Neutrophil (primary cell): ENCODE data around the gene GPR39.
"Not testable (repeated sequence)": the region's sequence is repeated elsewhere in the genome, so short reads cannot be mapped to it uniquely, and the experiment has no call there.

Experiments
- H3K27ac ChIP-seq: fragments of 200-600 bp; sonication (generic); 2 replicates; pipeline ENCODE4 v1.5.1; 2016; ENCODE audit warnings: mild to moderate bottlenecking, moderate library complexity
- H3K27me3 ChIP-seq: fragments of 200-600 bp; sonication (generic); 2 replicates; pipeline ENCODE4 v1.6.0; 2016; ENCODE audit warnings: mild to moderate bottlenecking
- H3K36me3 ChIP-seq: fragments of 200-600 bp; sonication (generic); 2 replicates; pipeline ENCODE4 v1.5.1; 2017
- H3K4me1 ChIP-seq, 2 experiments: fragments of 200-600 bp in 1 of 2; sonication (generic) in 1 of 2; 1 replicate in 1 of 2; 2 replicates in 1 of 2; pipeline versions ENCODE4 v1.5.1 to v1.6.1; 2013 to 2016; ENCODE audit warnings: low read depth in 1 of 2, low read length in 1 of 2, mild to moderate bottlenecking in 1 of 2, moderate library complexity in 1 of 2; ENCODE audit not compliant: control insufficient read depth in 1 of 2, insufficient read depth in 1 of 2
- H3K4me3 ChIP-seq, 2 experiments: fragments of 200-600 bp in 1 of 2; sonication (generic) in 1 of 2; 1 replicate in 1 of 2; 2 replicates in 1 of 2; pipeline ENCODE4 v1.5.1; 2013 to 2016; ENCODE audit warnings: low read depth in 1 of 2, low read length in 1 of 2, mild to moderate bottlenecking in 1 of 2, moderate library complexity in 1 of 2
- H3K9me3 ChIP-seq: fragments of 200-600 bp; sonication (generic); 2 replicates; pipeline ENCODE4 v1.5.1; 2016
- TF ChIP-seq, protein P1 (sequence below): fragments of 200-600 bp; sonication (generic); IDR thresholded peaks from 2 replicates; pipeline ENCODE4 v1.5.1; 2016; ENCODE audit warnings: antibody characterized with exemption

GPR39 gene

DNA sequence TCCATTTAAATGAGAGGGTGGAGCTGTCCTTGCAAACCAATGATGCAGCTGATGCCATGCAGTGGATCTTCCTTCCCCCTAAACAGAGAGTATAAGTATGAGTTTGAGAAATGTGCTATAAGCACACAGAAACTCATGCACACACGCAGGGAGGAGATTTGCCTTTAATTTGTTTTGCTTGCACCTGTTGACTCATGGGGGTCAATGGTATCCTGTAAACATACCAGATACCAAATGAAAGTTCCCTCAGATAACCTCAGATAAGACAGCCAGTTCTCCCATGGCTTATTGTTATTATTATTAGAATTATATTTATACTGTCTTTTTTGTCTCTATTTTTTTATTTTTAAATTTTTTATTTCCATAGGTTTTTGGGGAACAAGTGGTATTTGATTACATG is 29.5 kb upstream of the GPR39 start:
- H3K4me3 ChIP-seq = no peak overlapping the region
- H3K36me3 ChIP-seq = no peaks in the 10 kb centered on the region
- H3K27ac ChIP-seq = no peak overlapping the region
- TF ChIP-seq, protein P1, sequence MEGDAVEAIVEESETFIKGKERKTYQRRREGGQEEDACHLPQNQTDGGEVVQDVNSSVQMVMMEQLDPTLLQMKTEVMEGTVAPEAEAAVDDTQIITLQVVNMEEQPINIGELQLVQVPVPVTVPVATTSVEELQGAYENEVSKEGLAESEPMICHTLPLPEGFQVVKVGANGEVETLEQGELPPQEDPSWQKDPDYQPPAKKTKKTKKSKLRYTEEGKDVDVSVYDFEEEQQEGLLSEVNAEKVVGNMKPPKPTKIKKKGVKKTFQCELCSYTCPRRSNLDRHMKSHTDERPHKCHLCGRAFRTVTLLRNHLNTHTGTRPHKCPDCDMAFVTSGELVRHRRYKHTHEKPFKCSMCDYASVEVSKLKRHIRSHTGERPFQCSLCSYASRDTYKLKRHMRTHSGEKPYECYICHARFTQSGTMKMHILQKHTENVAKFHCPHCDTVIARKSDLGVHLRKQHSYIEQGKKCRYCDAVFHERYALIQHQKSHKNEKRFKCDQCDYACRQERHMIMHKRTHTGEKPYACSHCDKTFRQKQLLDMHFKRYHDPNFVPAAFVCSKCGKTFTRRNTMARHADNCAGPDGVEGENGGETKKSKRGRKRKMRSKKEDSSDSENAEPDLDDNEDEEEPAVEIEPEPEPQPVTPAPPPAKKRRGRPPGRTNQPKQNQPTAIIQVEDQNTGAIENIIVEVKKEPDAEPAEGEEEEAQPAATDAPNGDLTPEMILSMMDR = no peak
- no peaks in the 10 kb centered on the region for H3K27me3 ChIP-seq
- H3K9me3 ChIP-seq = no peaks in the 10 kb centered on the region
- no peaks in the 10 kb centered on the region for H3K4me1 ChIP-seq

DNA sequence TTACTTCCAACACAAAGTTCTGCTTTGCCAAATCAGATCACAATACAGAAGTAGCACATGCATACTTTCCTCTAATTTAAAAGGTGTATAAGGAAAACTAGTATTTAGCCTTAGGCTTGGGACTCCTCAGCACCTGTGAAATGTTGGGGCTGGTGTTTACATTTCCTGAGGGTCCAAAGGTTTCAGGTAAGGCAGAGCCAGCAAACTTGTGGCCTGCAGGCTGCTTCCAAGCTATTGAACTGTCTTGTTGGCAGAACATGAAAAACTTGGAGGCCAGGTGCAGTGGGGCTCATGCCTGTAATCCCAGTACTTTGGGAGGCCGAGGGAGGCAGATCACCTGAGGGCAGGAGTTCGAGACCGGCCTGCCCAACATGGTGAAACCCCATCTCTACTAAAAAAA is 26.5 kb upstream of the GPR39 start:
- TF ChIP-seq, protein P1 = no peak
- Histone ChIP-seq H3K4me3 (no peak overlapping the region), H3K4me1 (no peaks in the 10 kb centered on the region), H3K27ac (no peak overlapping the region), H3K9me3 (no peaks in the 10 kb centered on the region), H3K36me3 (no peaks in the 10 kb centered on the region), H3K27me3 (no peaks in the 10 kb centered on the region)

DNA sequence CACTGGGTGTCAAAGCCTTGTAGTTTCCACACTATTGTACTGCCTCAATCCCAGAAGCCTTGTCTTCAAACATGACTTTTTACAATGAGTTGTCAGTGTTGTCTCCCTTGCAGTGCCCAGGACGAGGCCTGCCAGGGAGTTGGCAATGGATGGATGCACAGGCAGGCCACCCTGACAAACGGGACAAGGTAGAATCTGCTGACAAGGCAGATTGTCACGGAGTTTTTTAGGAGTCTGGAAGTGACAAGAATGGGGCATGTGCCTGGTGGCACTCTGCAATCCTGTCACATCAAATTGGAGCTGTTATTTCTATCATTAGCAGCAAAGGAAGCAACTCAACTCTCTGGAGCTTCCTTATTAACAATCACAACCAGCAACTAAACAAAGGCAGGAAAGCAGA is 25.2 kb upstream of the GPR39 start:
- Histone ChIP-seq H3K4me3 (no peak overlapping the region), H3K9me3 (no peaks in the 10 kb centered on the region), H3K27me3 (no peaks in the 10 kb centered on the region), H3K36me3 (no peaks in the 10 kb centered on the region), H3K27ac (no peak overlapping the region), H3K4me1 (no peaks in the 10 kb centered on the region)
- TF ChIP-seq, protein P1 = no peak

DNA sequence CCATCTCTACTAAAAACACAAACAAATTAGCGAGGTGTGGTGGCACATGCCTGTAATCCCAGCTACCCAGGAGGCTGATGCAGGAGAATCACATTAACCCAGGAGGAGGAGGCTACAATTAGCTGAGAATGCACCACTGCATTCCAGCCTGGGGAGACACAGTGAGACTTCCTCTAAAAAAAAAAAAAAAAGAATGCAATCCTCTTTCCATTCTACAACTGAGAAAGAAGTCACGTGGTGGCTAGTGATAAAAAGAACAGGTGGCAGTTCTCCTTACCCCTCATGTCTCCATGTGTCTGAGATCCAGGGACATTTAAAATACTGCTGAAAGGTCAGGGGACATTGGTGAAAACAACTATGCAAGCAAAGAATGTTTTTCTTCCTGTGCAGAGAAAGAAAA is 24.4 kb upstream of the GPR39 start:
- Histone ChIP-seq H3K4me1 (no peaks in the 10 kb centered on the region), H3K9me3 (no peaks in the 10 kb centered on the region), H3K27ac (no peak overlapping the region), H3K27me3 (no peaks in the 10 kb centered on the region), H3K36me3 (no peaks in the 10 kb centered on the region), H3K4me3 (no peak overlapping the region)
- TF ChIP-seq, protein P1 = no peak

DNA sequence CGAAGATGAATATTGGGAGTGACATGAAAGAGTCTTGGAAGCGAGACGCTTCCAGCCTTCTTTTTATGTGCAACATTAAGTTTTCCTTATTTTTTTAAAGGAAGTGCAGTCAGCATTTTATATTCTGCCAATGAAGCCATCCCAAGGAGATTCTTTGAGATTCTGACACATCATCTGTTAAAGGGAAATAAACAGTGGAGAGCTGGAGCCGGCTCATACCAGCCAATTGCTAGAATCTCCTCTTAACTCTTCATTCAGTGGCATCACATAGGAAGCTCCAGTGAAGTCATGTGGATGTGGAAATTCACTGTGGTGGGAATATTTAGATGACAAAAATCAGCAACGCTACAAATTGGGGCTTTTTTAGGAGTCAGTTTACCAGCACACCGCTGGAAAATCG is 23.7 kb upstream of the GPR39 start:
- Histone ChIP-seq H3K27ac (no peak overlapping the region), H3K27me3 (no peaks in the 10 kb centered on the region), H3K4me1 (no peaks in the 10 kb centered on the region), H3K4me3 (no peak overlapping the region), H3K36me3 (no peaks in the 10 kb centered on the region), H3K9me3 (no peaks in the 10 kb centered on the region)
- TF ChIP-seq, protein P1 = no peak

DNA sequence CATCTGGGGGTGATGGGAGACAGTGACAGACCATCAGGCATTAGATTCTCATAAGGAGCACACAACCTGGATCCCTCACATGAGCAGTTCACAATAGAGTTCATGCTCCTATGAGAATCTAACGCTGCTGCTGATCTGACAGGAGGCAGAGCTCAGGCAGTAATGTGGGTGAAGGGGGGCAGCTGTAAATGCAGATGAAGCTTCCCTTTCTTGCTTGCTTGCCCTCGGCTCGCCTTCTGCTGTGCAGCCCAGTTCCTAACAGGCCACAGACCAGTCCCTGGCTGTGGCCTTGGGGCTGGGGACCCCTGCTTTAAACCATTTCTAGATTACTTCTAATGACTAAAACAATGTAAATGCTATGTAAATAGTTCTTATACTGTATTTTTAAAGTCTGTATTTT is 19.6 kb upstream of the GPR39 start:
- not testable (repeated sequence) for H3K27ac ChIP-seq, H3K4me1 ChIP-seq, H3K9me3 ChIP-seq, H3K4me3 ChIP-seq, H3K27me3 ChIP-seq, H3K36me3 ChIP-seq
